Heart left ventricle (tissue), 13 donors: Measurements from ENCODE around the gene MSH3.

ENCODE experiments used
- CTCF ChIP-seq, 12 donors: fragments of 200-600 bp; sonication (generic) in 4 of 12; IDR thresholded peaks; one replicate each; pipeline versions ENCODE4 v1.5.0 to v1.8.0; 2018 to 2022; ENCODE audit warnings: antibody characterized with exemption in 12 of 12, mild to moderate bottlenecking in 5 of 12
- POLR2A ChIP-seq, 2 donors: fragments of 450-650 bp; IDR thresholded peaks; one replicate each; pipeline ENCODE4 v1.6.1; 2017; ENCODE audit warnings: antibody characterized with exemption in 2 of 2, mild to moderate bottlenecking in 2 of 2, moderate library complexity in 2 of 2
- donor health status: ischemic (EF 13 %, LVEDD 7.1; RV severe dilation, severe dysfunction).
- donor health status: DM: no; HTN: yes; CAD: no.
- donor health status: DM: no; HTN: no; CAD: no.
- donor health status: ischemic (EF 25% LVEDD 6.9; RV normal size, moderate dysfunction).
- donor health status: ischemic (EF 25% LVEDD 5.7; RV mildly dilated, moderate dysfunction).
- donor health status: ischemic (EF 35%, LVEDD 5.7; RV mildly dilated, moderate dysfunction).
- donor health status: nonischemic (EF 11% LVEDD 7.7; RV severe dilation, severe dysfunction).
- donor health status: DM: yes; HTN: yes; CAD: no.
- donor health status: PGD.
- donor health status: ischemic (EF 29% LVEDD 5.4; RV normal size, mild dysfunction).
- donor health status: nonischemic (EF 23%, LVEDD 6.1; RV moderate dilation, normal function).

- TF ChIP-seq CTCF (IDR thresholded peaks at IDR 0.05) (no peak), POLR2A (IDR thresholded peaks at IDR 0.05) (no peak)
Observed at GRCh38 chr5:80874162-80874561, 219.7 kb downstream of the MSH3 start.
